Measurements from ENCODE around the gene ALOX5AP. TPM values are rescaled to one million over a fixed set of nuclear protein-coding genes. Genes with fewer than 3 reads are reported as not detected.

Gene ALOX5AP
- total and polyA plus RNA-seq, 9 of the 15 experiments (the other 6 are each of a cell fraction or from before 2014, with no cell fraction given), result 0.31 TPM; not detected in 8

DNA sequence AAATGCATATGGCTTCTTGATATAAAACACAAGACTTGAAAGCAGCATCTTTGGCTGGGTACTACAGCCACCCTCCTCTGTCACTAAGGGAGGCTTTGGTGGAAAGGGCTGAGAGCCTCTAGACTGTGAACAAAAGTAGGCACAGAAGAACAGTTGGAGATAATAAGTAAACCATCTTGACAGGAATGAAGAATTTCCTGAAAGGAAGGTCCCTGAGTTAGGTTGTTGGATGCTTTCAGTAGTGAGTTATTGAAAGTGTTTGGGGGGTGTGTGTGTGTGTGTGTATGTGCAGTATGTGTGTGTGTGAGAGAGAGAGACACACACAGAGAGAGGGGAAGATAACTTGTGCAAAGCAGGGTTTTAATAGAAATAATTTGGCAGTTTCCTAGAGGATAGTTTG, 38.2 kb downstream of the ALOX5AP start:
- no peaks in the 10 kb centered on the region for H4K20me1 ChIP-seq (replicated peaks; ENCODE audit: control insufficient read depth, insufficient read depth, low read length)
- no peaks in the 10 kb centered on the region for H3K79me2 ChIP-seq (ENCODE audit: control insufficient read depth, insufficient read depth, low read length)
- TF ChIP-seq ZNF311 (CRISPR knock-in tag; IDR thresholded peaks at IDR 0.05) (no peak), BRD9 (IDR thresholded peaks at IDR 0.05; ENCODE audit: low read depth, partially characterized antibody) (no peak), ZNF77 (CRISPR knock-in tag; IDR thresholded peaks at IDR 0.05) (no peak), TEAD2 (tag; IDR thresholded peaks at IDR 0.05) (no peak), ZNF639 (CRISPR knock-in tag; conservative IDR thresholded peaks at IDR 0.05 in 1 of 2, IDR thresholded peaks at IDR 0.05 in 1 of 2) (no peak), STAG1 (CRISPR knock-in tag; IDR thresholded peaks at IDR 0.05; ENCODE audit: borderline replicate concordance) (no peak), GABPB2 (CRISPR knock-in tag; conservative IDR thresholded peaks at IDR 0.05) (no peak), NFYB (IDR thresholded peaks at IDR 0.05; ENCODE audit: extremely low read depth, insufficient read length) (no peak), ZBTB7A (IDR thresholded peaks at IDR 0.05; ENCODE audit: borderline replicate concordance, control insufficient read depth, low read depth, low read length) (no peak), ZNF699 (CRISPR knock-in tag; IDR thresholded peaks at IDR 0.05; ENCODE audit: insufficient replicate concordance) (no peak)
- TF ChIP-seq, protein P1, sequence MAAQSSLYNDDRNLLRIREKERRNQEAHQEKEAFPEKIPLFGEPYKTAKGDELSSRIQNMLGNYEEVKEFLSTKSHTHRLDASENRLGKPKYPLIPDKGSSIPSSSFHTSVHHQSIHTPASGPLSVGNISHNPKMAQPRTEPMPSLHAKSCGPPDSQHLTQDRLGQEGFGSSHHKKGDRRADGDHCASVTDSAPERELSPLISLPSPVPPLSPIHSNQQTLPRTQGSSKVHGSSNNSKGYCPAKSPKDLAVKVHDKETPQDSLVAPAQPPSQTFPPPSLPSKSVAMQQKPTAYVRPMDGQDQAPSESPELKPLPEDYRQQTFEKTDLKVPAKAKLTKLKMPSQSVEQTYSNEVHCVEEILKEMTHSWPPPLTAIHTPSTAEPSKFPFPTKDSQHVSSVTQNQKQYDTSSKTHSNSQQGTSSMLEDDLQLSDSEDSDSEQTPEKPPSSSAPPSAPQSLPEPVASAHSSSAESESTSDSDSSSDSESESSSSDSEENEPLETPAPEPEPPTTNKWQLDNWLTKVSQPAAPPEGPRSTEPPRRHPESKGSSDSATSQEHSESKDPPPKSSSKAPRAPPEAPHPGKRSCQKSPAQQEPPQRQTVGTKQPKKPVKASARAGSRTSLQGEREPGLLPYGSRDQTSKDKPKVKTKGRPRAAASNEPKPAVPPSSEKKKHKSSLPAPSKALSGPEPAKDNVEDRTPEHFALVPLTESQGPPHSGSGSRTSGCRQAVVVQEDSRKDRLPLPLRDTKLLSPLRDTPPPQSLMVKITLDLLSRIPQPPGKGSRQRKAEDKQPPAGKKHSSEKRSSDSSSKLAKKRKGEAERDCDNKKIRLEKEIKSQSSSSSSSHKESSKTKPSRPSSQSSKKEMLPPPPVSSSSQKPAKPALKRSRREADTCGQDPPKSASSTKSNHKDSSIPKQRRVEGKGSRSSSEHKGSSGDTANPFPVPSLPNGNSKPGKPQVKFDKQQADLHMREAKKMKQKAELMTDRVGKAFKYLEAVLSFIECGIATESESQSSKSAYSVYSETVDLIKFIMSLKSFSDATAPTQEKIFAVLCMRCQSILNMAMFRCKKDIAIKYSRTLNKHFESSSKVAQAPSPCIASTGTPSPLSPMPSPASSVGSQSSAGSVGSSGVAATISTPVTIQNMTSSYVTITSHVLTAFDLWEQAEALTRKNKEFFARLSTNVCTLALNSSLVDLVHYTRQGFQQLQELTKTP (IDR thresholded peaks at IDR 0.05; ENCODE audit: low read depth in 1 of 2, partially characterized antibody in 2 of 2), result no peak
- TF ChIP-seq, protein P2, sequence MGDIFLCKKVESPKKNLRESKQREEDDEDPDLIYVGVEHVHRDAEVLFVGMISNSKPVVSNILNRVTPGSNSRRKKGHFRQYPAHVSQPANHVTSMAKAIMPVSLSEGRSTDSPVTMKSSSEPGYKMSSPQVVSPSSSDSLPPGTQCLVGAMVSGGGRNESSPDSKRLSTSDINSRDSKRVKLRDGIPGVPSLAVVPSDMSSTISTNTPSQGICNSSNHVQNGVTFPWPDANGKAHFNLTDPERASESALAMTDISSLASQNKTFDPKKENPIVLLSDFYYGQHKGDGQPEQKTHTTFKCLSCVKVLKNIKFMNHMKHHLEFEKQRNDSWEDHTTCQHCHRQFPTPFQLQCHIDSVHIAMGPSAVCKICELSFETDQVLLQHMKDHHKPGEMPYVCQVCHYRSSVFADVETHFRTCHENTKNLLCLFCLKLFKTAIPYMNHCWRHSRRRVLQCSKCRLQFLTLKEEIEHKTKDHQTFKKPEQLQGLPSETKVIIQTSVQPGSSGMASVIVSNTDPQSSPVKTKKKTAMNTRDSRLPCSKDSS (IDR thresholded peaks at IDR 0.05; ENCODE audit: low read depth, partially characterized antibody), result no peak
- TF ChIP-seq, protein P3, sequence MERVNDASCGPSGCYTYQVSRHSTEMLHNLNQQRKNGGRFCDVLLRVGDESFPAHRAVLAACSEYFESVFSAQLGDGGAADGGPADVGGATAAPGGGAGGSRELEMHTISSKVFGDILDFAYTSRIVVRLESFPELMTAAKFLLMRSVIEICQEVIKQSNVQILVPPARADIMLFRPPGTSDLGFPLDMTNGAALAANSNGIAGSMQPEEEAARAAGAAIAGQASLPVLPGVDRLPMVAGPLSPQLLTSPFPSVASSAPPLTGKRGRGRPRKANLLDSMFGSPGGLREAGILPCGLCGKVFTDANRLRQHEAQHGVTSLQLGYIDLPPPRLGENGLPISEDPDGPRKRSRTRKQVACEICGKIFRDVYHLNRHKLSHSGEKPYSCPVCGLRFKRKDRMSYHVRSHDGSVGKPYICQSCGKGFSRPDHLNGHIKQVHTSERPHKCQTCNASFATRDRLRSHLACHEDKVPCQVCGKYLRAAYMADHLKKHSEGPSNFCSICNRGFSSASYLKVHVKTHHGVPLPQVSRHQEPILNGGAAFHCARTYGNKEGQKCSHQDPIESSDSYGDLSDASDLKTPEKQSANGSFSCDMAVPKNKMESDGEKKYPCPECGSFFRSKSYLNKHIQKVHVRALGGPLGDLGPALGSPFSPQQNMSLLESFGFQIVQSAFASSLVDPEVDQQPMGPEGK (CRISPR knock-in tag; IDR thresholded peaks at IDR 0.05; ENCODE audit: borderline replicate concordance), result no peak
- FAIRE-seq (no peak), ATAC-seq (no peak), DNase-seq (ENCODE audit: extremely low read depth in 1 of 4, low spot score in 3 of 4) (no peak)
- H2AFZ ChIP-seq (ENCODE audit: low read depth, low read length), result no peak overlapping the region
- ChIA-PET CTCF (ENCODE audit: low intra/inter-chr PET ratio) (no interaction called here), POLR2A (no interaction called here)
- no TSS peak for BruUV-seq (replicated peaks)
- H3K4me2 ChIP-seq (ENCODE audit: insufficient read depth, low read length), result no peak overlapping the region
- intact Hi-C loops (cut with micrococcal nuclease) (no loop called here), in situ Hi-C loops (cut with MboI) (no loop called here)
- H3K9me1 ChIP-seq (ENCODE audit: control insufficient read depth, insufficient read depth, low read length), result no peaks in the 10 kb centered on the region
- no peaks in the 10 kb centered on the region for H3K9me3 ChIP-seq (replicated peaks; ENCODE audit: control insufficient read depth, insufficient read depth, low read depth, low read length)
- H3K4me1 ChIP-seq (replicated peaks in 1 of 2; ENCODE audit: control insufficient read depth in 2 of 2, insufficient read depth in 2 of 2, low read length in 2 of 2), result no peaks in the 10 kb centered on the region
- no peaks in the 10 kb centered on the region for H3K36me3 ChIP-seq (ENCODE audit: control insufficient read depth, insufficient read depth, low read length)
- no peaks in the 10 kb centered on the region for H3K27me3 ChIP-seq (ENCODE audit: control insufficient read depth in 2 of 2, insufficient read depth in 2 of 2, low read length in 2 of 2)
- H3K4me3 ChIP-seq, result no peak overlapping the region
- H3K27ac ChIP-seq (ENCODE audit: extremely low read depth, low read depth, low read length), result no peak overlapping the region
- H3K9ac ChIP-seq (ENCODE audit: insufficient read depth in 1 of 2, low read depth in 2 of 2, low read length in 2 of 2), result no peak overlapping the region

Measured in K562 (cell line).